Activated naive CD8-positive, alpha-beta T cell treated with anti-CD3 and anti-CD28 coated beads, Interleukin-2, amount 50 U/mL, for 24 hours (primary cell): Measurements from ENCODE around the gene LGALS1.

ENCODE experiments used
- ATAC-seq: fragments of 150-1000 bp; cut with Tn5 transposase; one replicate; pipeline ENCODE4 v1.10.0; 2021
- DNase-seq: peaks from one replicate; pipeline ENCODE4 v3.0.0; 2021
- H3K27ac Mint-ChIP-seq: one replicate; pipeline ENCODE4 v1.8.0; 2021; ENCODE audit warnings: mild to moderate bottlenecking, mixed read lengths
- H3K27me3 Mint-ChIP-seq: one replicate; pipeline ENCODE4 v1.8.0; 2021; ENCODE audit warnings: mixed read lengths
- H3K36me3 Mint-ChIP-seq: one replicate; pipeline ENCODE4 v1.8.0; 2021; ENCODE audit warnings: low read depth, mixed read lengths
- H3K4me1 Mint-ChIP-seq: one replicate; pipeline ENCODE4 v1.8.0; 2021; ENCODE audit warnings: mixed read lengths
- H3K4me3 Mint-ChIP-seq: one replicate; pipeline ENCODE4 v1.8.0; 2021; ENCODE audit warnings: mild to moderate bottlenecking, moderate library complexity, mixed read lengths
- H3K9me3 Mint-ChIP-seq: one replicate; pipeline ENCODE4 v1.8.0; 2021; ENCODE audit warnings: mixed read lengths

The LGALS1 gene

DNA sequence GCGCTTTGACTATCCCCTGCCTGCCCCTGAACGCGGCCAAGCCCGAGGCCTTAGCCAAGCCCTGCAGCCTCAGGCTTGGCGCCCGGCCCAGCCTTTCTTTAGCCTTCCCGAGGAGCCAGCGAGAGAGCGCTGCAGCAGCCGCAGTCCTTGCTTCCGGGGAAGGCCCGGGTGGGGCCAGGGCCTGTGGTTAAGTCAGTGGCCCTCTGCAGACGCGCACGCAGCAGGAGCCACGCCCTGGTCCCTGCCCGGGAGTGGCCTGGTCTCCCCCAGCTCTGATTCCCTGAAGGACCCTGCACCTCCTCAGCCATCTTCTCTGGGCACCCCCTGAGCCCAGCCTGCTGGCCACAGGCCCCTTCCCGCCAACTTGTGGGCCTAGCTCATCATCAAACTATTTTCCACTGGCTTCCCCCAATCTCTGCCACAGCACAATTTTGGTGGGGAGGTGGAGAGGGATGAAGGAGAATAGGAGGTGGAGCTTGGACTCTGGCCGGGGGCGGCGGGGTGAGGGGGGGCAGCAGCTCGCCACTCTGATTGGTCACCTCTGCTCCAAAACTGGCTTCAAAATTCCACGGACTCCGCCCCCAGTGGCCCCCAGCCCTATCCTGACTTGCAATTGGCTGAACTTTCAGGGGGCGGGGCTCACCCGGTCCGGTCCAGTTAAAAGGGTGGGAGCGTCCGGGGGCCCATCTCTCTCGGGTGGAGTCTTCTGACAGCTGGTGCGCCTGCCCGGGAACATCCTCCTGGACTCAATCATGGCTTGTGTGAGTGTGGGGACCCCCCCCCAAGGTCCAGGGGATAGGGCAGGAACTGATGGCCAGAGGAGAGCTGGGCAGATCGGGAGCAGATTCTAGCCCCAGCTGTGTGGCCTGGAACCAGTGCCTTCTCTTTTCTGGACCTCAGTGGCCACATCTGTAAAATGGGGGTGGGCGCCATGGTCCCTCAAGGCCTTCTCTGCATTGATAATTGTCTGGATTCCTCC lies at the start of gene LGALS1:
Gene LGALS1 (plus strand): TSS at position 686 of the 979 bp plus-strand sequence. CDS start 67 bp downstream, at position 753.
- Mint-ChIP-seq H3K4me1 (peaks cover 73% of the 10 kb centered on the region), H3K9me3 (no peaks in the 10 kb centered on the region)

DNA sequence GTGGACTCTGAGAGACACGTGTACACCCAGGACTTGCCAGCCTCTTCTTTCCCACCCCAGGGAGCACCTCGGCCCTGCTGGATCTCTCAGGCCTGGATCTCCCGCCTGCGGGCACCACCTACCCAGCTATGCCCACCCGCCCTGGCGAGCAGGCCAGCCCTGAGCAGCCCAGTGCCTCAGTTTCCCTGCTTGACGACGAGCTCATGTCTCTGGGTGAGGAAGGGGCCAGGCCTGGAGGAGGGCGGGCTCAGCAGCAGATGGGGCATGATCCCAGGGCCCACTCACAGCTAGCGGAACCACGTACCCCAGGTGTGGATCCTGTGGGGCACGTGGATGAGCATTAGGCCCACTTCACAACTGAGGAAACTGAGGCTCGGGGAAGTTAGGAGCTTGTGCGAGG lies 49.7 kb upstream of the LGALS1 start:
- H3K27me3 Mint-ChIP-seq = no peaks in the 10 kb centered on the region
- H3K9me3 Mint-ChIP-seq = no peaks in the 10 kb centered on the region
- H3K36me3 Mint-ChIP-seq = peaks cover 13% of the 10 kb centered on the region
- ATAC-seq (no peak), DNase-seq (no peak)
- H3K27ac Mint-ChIP-seq = peak overlapping the region; percentile 71
- H3K4me1 Mint-ChIP-seq = peaks cover 50% of the 10 kb centered on the region
- no peak overlapping the region for H3K4me3 Mint-ChIP-seq

More for the DNA sequence above, at the start of gene LGALS1:
- DNase-seq (peak; percentile 79), ATAC-seq (peak; percentile 56)
- no peaks in the 10 kb centered on the region for H3K27me3 Mint-ChIP-seq
- peak within 1 kb of the TSS; percentile 81 for H3K4me3 Mint-ChIP-seq
- H3K27ac Mint-ChIP-seq = peak within 1 kb of the TSS; percentile 94
- peaks cover 5% of the 10 kb centered on the region for H3K36me3 Mint-ChIP-seq

DNA sequence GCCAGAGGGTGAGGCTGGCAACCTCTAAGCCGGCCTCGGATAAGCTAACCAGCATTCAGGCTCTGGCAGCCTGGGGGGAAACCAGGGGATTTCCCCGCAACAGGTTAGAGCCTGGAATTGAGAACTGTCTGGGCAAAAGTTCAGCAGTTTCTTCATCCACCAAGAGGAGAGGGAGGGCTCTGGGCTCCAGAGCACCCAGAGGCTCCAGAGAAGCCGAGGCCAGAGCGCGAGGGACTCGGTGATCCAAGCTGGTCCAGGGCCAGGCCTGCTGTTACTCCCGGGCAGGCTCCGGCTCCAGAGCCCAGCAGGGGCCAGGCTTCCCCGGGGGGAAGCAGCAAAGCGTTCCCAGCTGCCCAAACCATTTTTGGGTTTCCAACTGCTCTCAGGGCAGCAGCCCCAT lies 49.3 kb upstream of the LGALS1 start:
- ATAC-seq = no peak
- Mint-ChIP-seq H3K36me3 (peaks cover 13% of the 10 kb centered on the region), H3K4me1 (peaks cover 50% of the 10 kb centered on the region), H3K27me3 (no peaks in the 10 kb centered on the region), H3K27ac (peak overlapping the region; percentile 71), H3K4me3 (no peak overlapping the region), H3K9me3 (no peaks in the 10 kb centered on the region)
- DNase-seq = no peak

DNA sequence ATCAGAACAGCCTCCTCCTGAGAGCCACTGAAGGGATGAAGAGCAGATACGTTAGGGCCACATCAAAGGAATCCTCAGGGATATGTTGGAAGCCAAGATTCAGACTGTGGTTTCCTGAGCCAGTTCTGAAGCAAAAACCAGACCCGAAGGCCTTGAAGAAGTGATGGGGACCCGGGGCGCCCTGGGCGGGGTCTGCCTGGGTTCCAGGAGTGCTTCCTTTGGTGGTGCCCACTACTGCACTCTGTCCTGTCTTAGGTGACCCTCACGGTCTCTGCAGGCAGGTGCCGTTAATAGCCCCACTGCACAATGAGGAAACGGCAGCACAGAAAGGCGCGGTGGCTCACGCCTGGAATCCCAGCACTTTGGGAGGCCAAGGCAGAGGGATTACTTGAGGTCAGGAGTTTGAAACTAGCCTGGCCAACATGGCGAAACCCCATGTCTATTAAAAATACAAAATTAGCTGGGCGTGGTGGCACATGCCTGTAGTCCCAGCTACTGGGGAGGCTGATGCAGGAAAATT lies 48.8 kb upstream of the LGALS1 start:
- peaks cover 13% of the 10 kb centered on the region for H3K36me3 Mint-ChIP-seq
- no peak for ATAC-seq
- peak overlapping the region; percentile 83 for H3K27ac Mint-ChIP-seq
- peak overlapping the region; percentile 28 for H3K4me3 Mint-ChIP-seq
- no peaks in the 10 kb centered on the region for H3K27me3 Mint-ChIP-seq
- H3K9me3 Mint-ChIP-seq = no peaks in the 10 kb centered on the region
- peaks cover 53% of the 10 kb centered on the region for H3K4me1 Mint-ChIP-seq
- no peak for DNase-seq

DNA sequence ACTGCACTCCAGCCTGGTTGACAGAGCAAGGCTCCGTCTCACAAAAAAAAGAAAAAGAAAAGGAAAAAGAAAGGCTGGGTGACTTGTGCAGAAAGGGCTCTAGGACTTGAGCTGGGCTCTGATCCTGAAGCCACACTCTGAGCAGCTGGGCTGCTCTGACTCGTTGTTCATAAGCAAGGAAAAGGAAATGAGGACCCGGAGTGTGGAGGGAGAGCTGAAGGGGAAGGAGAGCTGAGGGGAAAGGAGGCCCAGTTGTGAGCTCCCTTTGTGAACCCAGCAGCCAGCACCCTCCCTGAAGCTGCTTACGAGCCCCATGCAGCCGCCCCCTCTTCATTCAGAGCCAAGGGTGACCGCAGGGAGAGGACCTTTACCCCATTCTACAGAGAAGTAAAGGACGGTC lies 48.3 kb upstream of the LGALS1 start:
- Mint-ChIP-seq H3K9me3 (no peaks in the 10 kb centered on the region), H3K4me1 (peaks cover 58% of the 10 kb centered on the region), H3K36me3 (peaks cover 13% of the 10 kb centered on the region), H3K27me3 (no peaks in the 10 kb centered on the region), H3K4me3 (peak overlapping the region; percentile 28), H3K27ac (peak overlapping the region; percentile 83)
- DNase-seq = no peak
- ATAC-seq = no peak

DNA sequence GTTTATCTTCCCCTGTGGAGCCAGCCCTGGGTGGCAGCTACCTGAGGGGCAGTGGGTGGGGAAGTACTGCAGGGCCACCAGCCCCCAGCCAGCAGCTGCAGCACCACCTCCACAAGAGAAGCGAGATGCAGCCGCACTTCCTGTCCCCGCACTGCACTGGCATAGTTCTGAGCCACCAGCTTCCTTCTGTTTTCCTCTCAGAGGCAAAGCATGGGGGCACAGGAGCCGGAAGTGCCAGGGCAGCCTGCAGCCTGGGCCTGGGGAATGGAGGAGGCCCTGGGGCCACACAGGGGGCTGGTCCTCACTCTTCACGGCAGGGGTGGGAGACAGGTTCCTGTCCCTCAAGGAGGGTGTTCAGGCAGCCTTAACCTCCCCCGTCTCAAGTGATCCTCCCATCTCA lies 47.9 kb upstream of the LGALS1 start:
- peak; percentile 44 for ATAC-seq
- Mint-ChIP-seq H3K27ac (peak overlapping the region; percentile 83), H3K27me3 (no peaks in the 10 kb centered on the region), H3K4me1 (peaks cover 62% of the 10 kb centered on the region), H3K9me3 (no peaks in the 10 kb centered on the region), H3K4me3 (peak overlapping the region; percentile 28), H3K36me3 (peaks cover 13% of the 10 kb centered on the region)
- DNase-seq = peak; percentile 50

DNA sequence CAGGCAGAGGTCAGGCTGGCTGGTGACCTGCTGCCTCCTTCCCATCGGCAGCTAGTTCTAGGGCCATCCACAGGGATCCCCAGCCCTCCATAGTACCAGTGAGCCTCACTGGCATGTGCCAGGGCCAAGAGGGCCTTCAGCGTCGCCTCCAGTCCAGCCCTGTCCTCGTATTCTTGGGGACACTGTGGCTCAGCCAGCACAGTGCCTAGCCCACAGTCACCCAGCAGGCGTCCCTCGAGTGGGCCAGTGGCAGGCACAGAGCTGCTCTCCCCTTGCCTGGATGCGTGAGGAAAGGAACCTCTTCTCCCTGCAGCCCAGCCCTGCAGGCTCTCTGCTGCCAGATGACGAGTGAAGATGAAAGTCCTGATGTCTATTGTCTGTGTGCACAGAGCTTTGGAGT lies 46.6 kb upstream of the LGALS1 start:
- H3K27me3 Mint-ChIP-seq = no peaks in the 10 kb centered on the region
- no peak overlapping the region for H3K4me3 Mint-ChIP-seq
- DNase-seq (no peak), ATAC-seq (no peak)
- peak overlapping the region; percentile 52 for H3K27ac Mint-ChIP-seq
- peaks cover 67% of the 10 kb centered on the region for H3K4me1 Mint-ChIP-seq
- H3K36me3 Mint-ChIP-seq = peaks cover 8% of the 10 kb centered on the region
- H3K9me3 Mint-ChIP-seq = no peaks in the 10 kb centered on the region

DNA sequence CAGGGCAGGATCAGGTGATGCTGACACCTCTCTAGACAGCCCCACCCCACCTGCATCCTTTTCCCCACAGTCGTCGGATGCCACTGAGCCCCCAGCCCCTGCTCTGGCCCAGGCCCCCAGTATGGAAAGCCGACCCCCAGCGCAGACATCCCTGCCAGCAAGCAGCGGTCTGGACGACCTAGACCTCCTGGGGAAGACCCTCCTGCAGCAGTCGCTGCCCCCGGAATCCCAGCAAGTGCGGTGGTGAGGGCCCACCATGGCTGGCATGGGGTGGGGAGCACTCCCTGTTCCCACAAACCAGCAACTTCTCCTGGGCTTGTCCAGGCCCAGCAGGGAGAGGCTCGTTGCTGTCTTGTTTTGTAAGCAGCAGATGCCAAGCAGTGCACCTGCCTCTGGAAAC lies 45.5 kb upstream of the LGALS1 start:
- Mint-ChIP-seq H3K4me3 (no peak overlapping the region), H3K27me3 (no peaks in the 10 kb centered on the region), H3K4me1 (peaks cover 70% of the 10 kb centered on the region), H3K36me3 (peaks cover 4% of the 10 kb centered on the region), H3K9me3 (no peaks in the 10 kb centered on the region), H3K27ac (no peak overlapping the region)
- ATAC-seq (no peak), DNase-seq (no peak)

DNA sequence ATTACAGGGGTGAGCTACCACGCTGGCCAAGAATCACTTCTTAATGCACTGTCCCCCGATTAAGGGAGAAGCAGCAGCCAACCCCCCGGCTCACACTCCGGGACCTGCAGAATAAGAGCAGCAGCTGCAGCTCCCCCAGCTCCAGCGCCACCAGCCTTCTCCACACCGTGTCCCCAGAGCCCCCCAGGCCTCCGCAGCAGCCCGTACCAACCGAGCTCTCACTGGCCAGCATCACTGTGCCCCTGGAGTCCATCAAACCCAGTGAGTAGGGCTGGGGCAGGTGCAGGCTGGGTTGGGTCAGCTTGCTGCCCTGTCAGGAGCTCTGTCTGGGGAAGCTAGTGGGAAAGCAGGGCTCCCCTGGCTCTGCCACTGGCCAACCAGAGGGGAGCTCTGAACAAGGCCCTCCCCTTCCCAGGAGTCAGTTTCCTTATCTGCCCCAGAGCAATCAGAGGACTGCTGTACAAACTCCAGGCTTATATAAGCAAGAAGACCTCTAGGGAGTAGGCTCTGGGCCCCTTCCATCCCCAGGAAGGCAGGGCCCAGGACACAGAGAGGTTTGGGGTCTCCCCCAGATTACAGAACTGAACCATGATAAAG lies 44.5 kb upstream of the LGALS1 start:
- H3K9me3 Mint-ChIP-seq = no peaks in the 10 kb centered on the region
- no peak overlapping the region for H3K4me3 Mint-ChIP-seq
- peaks cover 4% of the 10 kb centered on the region for H3K36me3 Mint-ChIP-seq
- no peaks in the 10 kb centered on the region for H3K27me3 Mint-ChIP-seq
- DNase-seq (no peak), ATAC-seq (no peak)
- H3K27ac Mint-ChIP-seq = peak overlapping the region; percentile 69
- H3K4me1 Mint-ChIP-seq = peaks cover 70% of the 10 kb centered on the region

DNA sequence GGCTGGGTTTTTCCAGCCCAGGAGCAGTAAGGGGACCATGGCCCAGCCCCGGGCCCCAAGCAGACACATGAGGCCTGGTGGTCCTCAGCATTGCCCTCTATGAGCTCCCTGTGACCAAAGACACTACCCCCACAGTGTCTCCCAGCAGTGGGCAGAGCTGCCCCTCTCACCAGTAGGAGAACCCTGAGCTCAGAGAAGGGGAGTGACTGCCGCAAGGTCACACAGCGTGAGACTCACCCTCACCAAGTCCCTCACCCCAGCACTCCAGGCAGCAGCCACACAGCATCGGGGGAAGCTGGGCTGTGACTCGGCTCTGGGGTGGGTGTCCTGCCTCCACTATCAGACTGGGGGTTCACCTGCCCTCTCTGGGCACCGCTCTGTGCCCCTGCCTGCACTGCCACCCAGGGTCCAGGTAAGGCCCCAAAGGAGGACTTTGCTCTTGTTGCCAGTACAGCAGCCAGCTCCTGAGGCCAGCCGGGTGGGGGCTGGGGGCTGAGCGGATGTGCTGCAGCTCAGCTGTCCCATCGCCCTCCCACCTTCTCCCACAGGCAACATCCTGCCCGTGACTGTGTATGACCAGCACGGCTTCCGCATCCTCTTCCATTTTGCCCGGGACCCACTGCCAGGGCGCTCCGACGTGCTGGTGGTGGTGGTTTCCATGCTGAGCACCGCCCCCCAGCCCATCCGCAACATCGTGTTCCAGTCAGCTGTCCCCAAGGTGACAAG lies 43.8 kb upstream of the LGALS1 start:
- Mint-ChIP-seq H3K36me3 (peaks cover 4% of the 10 kb centered on the region), H3K4me3 (peak overlapping the region; percentile 43), H3K9me3 (no peaks in the 10 kb centered on the region), H3K4me1 (peaks cover 70% of the 10 kb centered on the region), H3K27ac (peak overlapping the region; percentile 69), H3K27me3 (no peaks in the 10 kb centered on the region)
- ATAC-seq = no peak
- no peak for DNase-seq

DNA sequence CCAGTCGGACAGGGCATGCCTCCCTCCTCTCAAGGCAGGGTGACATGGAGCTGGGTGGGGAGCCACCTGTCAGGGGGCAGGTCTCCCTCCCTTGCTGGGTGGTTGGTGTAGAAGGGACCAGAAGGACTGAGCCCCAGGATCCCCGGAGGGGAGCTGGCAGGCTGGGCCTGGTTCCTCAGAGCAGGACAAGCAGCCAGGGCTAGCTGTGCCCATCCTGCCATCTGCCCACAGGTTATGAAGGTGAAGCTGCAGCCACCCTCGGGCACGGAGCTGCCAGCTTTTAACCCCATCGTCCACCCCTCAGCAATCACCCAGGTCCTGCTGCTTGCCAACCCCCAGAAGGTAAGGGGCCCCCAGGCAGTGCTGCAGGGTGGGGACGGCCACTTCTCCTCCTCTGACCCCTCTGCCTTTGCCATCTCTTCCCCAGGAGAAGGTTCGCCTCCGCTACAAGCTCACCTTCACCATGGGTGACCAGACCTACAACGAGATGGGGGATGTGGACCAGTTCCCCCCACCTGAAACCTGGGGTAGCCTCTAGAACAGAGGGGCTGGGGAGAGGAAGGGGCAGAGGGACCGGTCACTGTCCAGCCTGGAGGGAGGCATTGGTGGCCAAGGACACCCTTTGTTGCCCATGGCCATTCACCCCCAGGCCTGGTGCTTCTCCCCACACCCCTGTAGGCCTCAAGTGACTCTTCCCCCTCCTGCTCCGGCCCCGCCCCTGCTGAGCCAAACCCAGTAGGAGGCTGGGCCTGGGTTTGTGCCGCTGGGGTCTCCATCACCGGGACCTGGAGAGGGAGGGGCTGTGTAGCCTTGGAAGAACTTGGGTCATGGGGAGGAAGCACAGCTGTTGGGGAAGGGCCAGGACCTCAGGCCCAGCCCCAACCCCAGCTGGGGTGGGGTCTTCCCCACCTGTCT lies 43.0 kb upstream of the LGALS1 start:
- Mint-ChIP-seq H3K36me3 (peaks cover 4% of the 10 kb centered on the region), H3K4me3 (peak overlapping the region; percentile 65), H3K9me3 (no peaks in the 10 kb centered on the region), H3K27ac (peak overlapping the region; percentile 85), H3K27me3 (no peaks in the 10 kb centered on the region), H3K4me1 (peaks cover 70% of the 10 kb centered on the region)
- ATAC-seq (peak; percentile 4), DNase-seq (peak; percentile 57)

DNA sequence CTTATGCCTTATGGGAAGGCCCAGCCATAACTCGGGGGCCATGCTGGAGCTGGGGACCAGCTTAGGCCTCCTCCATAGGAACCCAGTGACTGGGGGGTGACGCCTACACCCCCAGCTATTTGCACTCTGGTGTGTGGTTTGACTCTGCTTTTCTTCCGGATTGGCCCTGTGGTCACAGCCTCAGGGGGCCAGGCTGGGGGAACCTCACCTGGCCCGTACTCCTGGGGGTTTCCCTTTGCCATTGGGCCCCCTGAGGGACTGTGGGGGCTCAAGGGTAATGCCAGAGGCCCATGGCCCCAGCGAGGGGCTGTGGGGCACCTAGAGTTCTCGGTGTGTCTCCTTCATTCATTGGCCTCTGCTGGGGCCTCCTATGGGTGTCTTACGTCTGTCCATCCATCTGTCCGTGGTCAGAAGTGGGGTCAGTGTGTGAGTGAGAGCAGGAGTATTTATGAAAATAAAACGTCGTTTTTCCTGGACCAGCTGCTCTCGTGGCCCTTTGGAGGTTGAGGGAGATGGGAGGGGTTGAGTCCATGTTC lies 42.3 kb upstream of the LGALS1 start:
- peak overlapping the region; percentile 65 for H3K4me3 Mint-ChIP-seq
- H3K27me3 Mint-ChIP-seq = no peaks in the 10 kb centered on the region
- H3K9me3 Mint-ChIP-seq = no peaks in the 10 kb centered on the region
- DNase-seq (peak; percentile 73), ATAC-seq (peak; percentile 57)
- H3K4me1 Mint-ChIP-seq = peaks cover 70% of the 10 kb centered on the region
- H3K36me3 Mint-ChIP-seq = peaks cover 2% of the 10 kb centered on the region
- H3K27ac Mint-ChIP-seq = peak overlapping the region; percentile 85

DNA sequence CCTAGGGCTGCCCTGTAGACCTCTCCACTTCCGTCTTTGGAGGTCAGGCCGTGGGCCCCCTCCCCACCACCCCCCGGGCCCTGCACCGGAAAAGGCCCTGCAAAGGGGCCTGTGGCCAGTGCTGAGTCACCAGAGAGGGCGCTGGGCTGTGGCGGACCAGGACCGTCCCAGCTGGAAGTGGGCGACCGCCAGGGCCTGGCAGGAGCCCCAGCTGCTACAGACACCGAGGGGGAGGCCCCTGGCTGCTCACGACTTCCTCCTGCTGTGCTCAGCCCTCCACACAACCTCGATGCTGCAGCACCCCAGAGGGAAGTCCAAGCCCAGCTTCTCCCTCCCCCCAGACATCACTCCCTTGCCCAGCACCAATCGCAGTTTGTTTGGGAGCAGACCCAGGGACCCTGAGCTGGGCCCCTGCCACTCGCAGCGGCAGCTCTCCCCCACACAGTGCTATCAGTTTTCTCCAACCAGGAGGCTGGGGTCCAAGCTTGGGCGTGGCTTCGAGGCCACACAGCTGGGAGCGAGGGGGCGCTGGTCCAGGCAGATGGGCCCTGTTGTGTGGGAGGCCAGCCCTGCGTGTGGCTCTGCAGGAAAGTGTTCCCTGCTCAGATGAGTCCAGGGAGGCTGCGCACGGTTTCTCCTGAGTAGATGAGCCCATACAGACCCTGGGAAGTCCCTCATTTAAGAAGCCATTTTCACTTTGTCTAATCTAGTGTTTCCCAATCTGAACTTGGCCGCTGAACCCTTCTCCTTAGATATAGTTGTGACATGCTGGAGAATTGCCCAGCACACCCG lies 41.6 kb upstream of the LGALS1 start:
- Mint-ChIP-seq H3K4me1 (peaks cover 72% of the 10 kb centered on the region), H3K4me3 (peak overlapping the region; percentile 73), H3K36me3 (peaks cover 2% of the 10 kb centered on the region), H3K27ac (peak overlapping the region; percentile 86), H3K9me3 (no peaks in the 10 kb centered on the region), H3K27me3 (no peaks in the 10 kb centered on the region)
- DNase-seq = peak; percentile 83
- ATAC-seq = peak; percentile 82
